ENCODE data around the gene UQCC3.

- no peak for TF ChIP-seq CTCF (IDR thresholded peaks at IDR 0.05 in 2 of 3, conservative IDR thresholded peaks at IDR 0.05 in 1 of 3; ENCODE audit: control insufficient read depth in 2 of 3, extremely low read depth in 1 of 3, insufficient read depth in 1 of 3, low read depth in 3 of 3, low read length in 3 of 3)
- no peak for TF ChIP-seq ZBTB11 (CRISPR knock-in tag; IDR thresholded peaks at IDR 0.05)
- TF ChIP-seq GATAD2B (conservative IDR thresholded peaks at IDR 0.05; ENCODE audit: low read depth), result no peak
Measured at GRCh38 chr11:62716816-62717215, 45.3 kb downstream of the UQCC3 start.
